Stomach (tissue), 9 donors: ENCODE data around the gene PCSK4. TPM values are rescaled to one million over a fixed set of nuclear protein-coding genes. Genes with fewer than 3 reads are reported as not detected.

Experiments used
- DNase-seq, 2 donors: peaks; one replicate each; pipeline versions ENCODE4 v3.0.0 to v3.0.0-alpha.2; 2013 to 2019
- H3K27ac ChIP-seq, 5 donors: fragments of 200-600 bp in 4 of 5; sonication (generic) in 4 of 5; one replicate each; pipeline ENCODE4 v1.5.1; 2013 to 2019; ENCODE audit warnings: mild to moderate bottlenecking in 1 of 5, moderate library complexity in 1 of 5
- H3K27me3 ChIP-seq, 3 donors: fragments of 200-600 bp; sonication (generic); one replicate each; pipeline ENCODE4 v1.5.1; 2017 to 2019; ENCODE audit warnings: mixed run types in 1 of 3
- H3K36me3 ChIP-seq, 4 donors: fragments of 200-600 bp; sonication (generic); 1 replicate in 3 of 4; 2 replicates in 1 of 4; pipeline ENCODE4 v1.5.1; 2016 to 2019
- H3K4me1 ChIP-seq, 4 donors: fragments of 200-600 bp; sonication (generic); one replicate each; pipeline ENCODE4 v1.5.1; 2016 to 2019
- H3K4me3 ChIP-seq, 4 donors: fragments of 200-600 bp; sonication (generic) in 3 of 4; one replicate each; pipeline ENCODE4 v1.5.1; 2016 to 2019; ENCODE audit warnings: mild to moderate bottlenecking in 1 of 4
- H3K9me3 ChIP-seq, 4 donors: fragments of 200-600 bp; sonication (generic); one replicate each; pipeline ENCODE4 v1.5.1; 2016 to 2019
- CTCF ChIP-seq, 7 experiments: fragments of 450-650 bp in 4 of 7; fragments of 200-600 bp in 3 of 7; sonication (generic) in 3 of 7; IDR thresholded peaks; one replicate each; pipeline ENCODE4 v1.5.1; 2016 to 2019; ENCODE audit warnings: antibody characterized with exemption in 7 of 7, control low read depth in 2 of 7, mild to moderate bottlenecking in 1 of 7
- EP300 ChIP-seq: sonication (generic); formaldehyde crosslinking; IDR thresholded peaks from one replicate; pipeline ENCODE4 v1.6.1; 2017; ENCODE audit warnings: antibody characterized with exemption
- POLR2A ChIP-seq, 4 donors: fragments of 450-650 bp; IDR thresholded peaks; one replicate each; pipeline ENCODE4 v1.6.1; 2016; ENCODE audit warnings: antibody characterized with exemption in 4 of 4, control low read depth in 2 of 4, mild to moderate bottlenecking in 1 of 4, moderate library complexity in 1 of 4
- POLR2AphosphoS5 ChIP-seq, 3 donors: sonication (generic); formaldehyde crosslinking; IDR thresholded peaks; one replicate each; pipeline ENCODE4 v1.6.1; 2016; ENCODE audit warnings: antibody characterized with exemption in 3 of 3
- WGBS, 5 donors: extraction: QIAGEN DNeasy Blood & Tissue Kit in 3 of 5; methylation state at CpG; one replicate each; pipeline versions ENCODE4 v1.1.5 to v1.1.7; 2013 to 2018; 5-methylcytosine and 5-hydroxymethylcytosine counted together
- intact Hi-C: fragments of 100-400 bp; cut with DNase I; formaldehyde crosslinking; loops from one replicate; pipeline ENCODE4 v1.15.1; 2023; ENCODE audit warnings: low total_unique reads
- polyA plus RNA-seq, 3 donors: library from polyadenylated mRNA; stranded (reverse); fragments of 200-250 nt; gene quantifications; one replicate each; pipeline ENCODE4 v1.2.3, GENCODE V29; 2013
- total RNA-seq, 5 donors: library from RNA; depleted of rRNA; stranded (reverse); fragments of >200 nt; gene quantifications; one replicate each; pipeline versions ENCODE4 v1.1.0 to v1.2.3, GENCODE V29; 2014 to 2016
- donor health status: healthy with polysubstance abuse.
- donor health status: Bipolar disorder and iron deficiency.
- donor health status: healthy.

PCSK4 gene
- total and polyA plus RNA-seq, 8 donors, result 1.7 to 26.8 (median 4.1) TPM; not detected in 2

- Histone ChIP-seq H3K27me3 (peaks cover 0 to 11% (median 6%) of the 10 kb centered on the region in 3 donors), H3K9me3 (no peaks in the 10 kb centered on the region), H3K36me3 (no peaks in the 10 kb centered on the region), H3K4me1 (peaks cover 16 to 22% (median 21%) of the 10 kb centered on the region in 4 donors), H3K4me3 (no peak overlapping the region), H3K27ac (no peak overlapping the region)
- no peak for TF ChIP-seq CTCF (IDR thresholded peaks at IDR 0.05)
- TF ChIP-seq EP300, result no peak
- no peak for TF ChIP-seq POLR2A (IDR thresholded peaks at IDR 0.05)
- TF ChIP-seq POLR2AphosphoS5 (IDR thresholded peaks at IDR 0.05), result no peak
- intact Hi-C loops, result no loop called here
- 92 to 94% (median 94%) methylated on average over 22 to 56 of the region's 56 CpGs for WGBS, 5 donors
- DNase-seq, result peak in 1 of 2 donors; percentile 5
These were observed 3.2 kb downstream of the PCSK4 start for GRCh38 chr19:1486720-1487575.

- TF ChIP-seq CTCF (IDR thresholded peaks at IDR 0.05) (no peak), POLR2AphosphoS5 (IDR thresholded peaks at IDR 0.05) (no peak), POLR2A (IDR thresholded peaks at IDR 0.05) (no peak)
- WGBS, 5 donors, result 85 to 96% (median 92%) methylated on average over 17 to 23 of the region's 23 CpGs
- peaks cover 6 to 8% (median 7%) of the 10 kb centered on the region in 4 donors for H3K4me1 ChIP-seq
- H3K27me3 ChIP-seq, result no peaks in the 10 kb centered on the region
- H3K9me3 ChIP-seq, result no peaks in the 10 kb centered on the region
- no peaks in the 10 kb centered on the region for H3K36me3 ChIP-seq
- no peak for DNase-seq
- no peak overlapping the region for H3K27ac ChIP-seq
- intact Hi-C loops, result no loop called here
- no peak overlapping the region for H3K4me3 ChIP-seq
These were observed 6.1 kb downstream of the PCSK4 start for GRCh38 chr19:1483979-1484428.

GRCh38 chr19:1483131-1483978 is 6.8 kb downstream of the PCSK4 start:
- no peak for TF ChIP-seq EP300
- TF ChIP-seq POLR2A (IDR thresholded peaks at IDR 0.05), result no peak
- TF ChIP-seq POLR2AphosphoS5 (IDR thresholded peaks at IDR 0.05), result no peak
- no peak for TF ChIP-seq CTCF (IDR thresholded peaks at IDR 0.05)
- Histone ChIP-seq H3K4me1 (peaks cover 11 to 13% (median 12%) of the 10 kb centered on the region in 4 donors), H3K4me3 (no peak overlapping the region), H3K9me3 (no peaks in the 10 kb centered on the region), H3K36me3 (no peaks in the 10 kb centered on the region), H3K27me3 (no peaks in the 10 kb centered on the region), H3K27ac (no peak overlapping the region)
- WGBS, 5 donors, result 91 to 94% (median 93%) methylated on average over 48 to 77 of the region's 77 CpGs
- DNase-seq, result no peak
- intact Hi-C loops, result no loop called here

- peak in 1 of 2 donors; percentile 15 for DNase-seq
- TF ChIP-seq POLR2A (IDR thresholded peaks at IDR 0.05), result no peak
- TF ChIP-seq EP300, result no peak
- TF ChIP-seq CTCF (IDR thresholded peaks at IDR 0.05), result no peak
- no peak for TF ChIP-seq POLR2AphosphoS5 (IDR thresholded peaks at IDR 0.05)
These were observed 7.6 kb downstream of the PCSK4 start for GRCh38 chr19:1482361-1483130.

More at GRCh38 chr19:1482361-1483130, 7.6 kb downstream of the PCSK4 start:
- 83 to 87% (median 85%) methylated on average over 27 to 37 of the region's 37 CpGs for WGBS, 5 donors
- intact Hi-C loops, result no loop called here
- H3K4me3 ChIP-seq, result no peak overlapping the region
- H3K27me3 ChIP-seq, result no peaks in the 10 kb centered on the region
- H3K4me1 ChIP-seq, result peaks cover 18 to 20% (median 20%) of the 10 kb centered on the region in 4 donors
- no peaks in the 10 kb centered on the region for H3K9me3 ChIP-seq
- no peak overlapping the region for H3K27ac ChIP-seq
- H3K36me3 ChIP-seq, result no peaks in the 10 kb centered on the region
